Measurements from ENCODE around the gene AP2A2. TPM values are rescaled to one million over a fixed set of nuclear protein-coding genes. Genes with fewer than 3 reads are reported as not detected.

Gene AP2A2
- total RNA-seq, 4 donors from 2014 or later, result 49.5 to 82.6 (median 72.2) TPM

DNA sequence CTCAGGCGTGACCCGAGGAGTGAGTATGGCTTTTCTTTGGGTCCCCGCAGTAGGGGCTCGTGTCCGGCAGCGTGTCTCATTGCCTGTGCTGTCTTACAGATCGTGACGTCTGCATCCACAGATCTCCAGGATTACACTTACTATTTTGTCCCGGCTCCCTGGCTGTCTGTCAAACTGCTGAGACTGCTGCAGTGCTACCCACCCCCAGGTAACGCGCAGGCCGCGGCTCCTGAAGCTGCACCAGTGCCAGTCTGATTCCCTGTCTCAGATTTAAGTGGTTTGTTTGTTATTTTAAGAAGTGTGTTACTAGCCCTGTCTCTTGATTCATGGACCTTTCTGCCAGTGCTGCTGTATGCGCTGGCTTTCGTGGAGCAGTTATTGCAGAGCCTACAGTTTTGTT is 58.9 kb downstream of the AP2A2 start:
- Histone ChIP-seq H3K4me1 (peaks cover 0 to 5% (median 0%) of the 10 kb centered on the region in 4 donors), H3K36me3 (peaks cover 70 to 97% (median 87%) of the 10 kb centered on the region in 4 donors), H3K27me3 (no peaks in the 10 kb centered on the region), H3K9me3 (no peaks in the 10 kb centered on the region), H3K27ac (replicated peaks in 1 of 4) (no peak overlapping the region), H3K4me3 (no peak overlapping the region)
- no peak for DNase-seq (ENCODE audit: extremely low spot score)
- WGBS, result 89% methylated on average over 12 of the region's 15 CpGs
- intact Hi-C loops (cut with DNase I), result no loop called here
- TF ChIP-seq, protein P1, sequence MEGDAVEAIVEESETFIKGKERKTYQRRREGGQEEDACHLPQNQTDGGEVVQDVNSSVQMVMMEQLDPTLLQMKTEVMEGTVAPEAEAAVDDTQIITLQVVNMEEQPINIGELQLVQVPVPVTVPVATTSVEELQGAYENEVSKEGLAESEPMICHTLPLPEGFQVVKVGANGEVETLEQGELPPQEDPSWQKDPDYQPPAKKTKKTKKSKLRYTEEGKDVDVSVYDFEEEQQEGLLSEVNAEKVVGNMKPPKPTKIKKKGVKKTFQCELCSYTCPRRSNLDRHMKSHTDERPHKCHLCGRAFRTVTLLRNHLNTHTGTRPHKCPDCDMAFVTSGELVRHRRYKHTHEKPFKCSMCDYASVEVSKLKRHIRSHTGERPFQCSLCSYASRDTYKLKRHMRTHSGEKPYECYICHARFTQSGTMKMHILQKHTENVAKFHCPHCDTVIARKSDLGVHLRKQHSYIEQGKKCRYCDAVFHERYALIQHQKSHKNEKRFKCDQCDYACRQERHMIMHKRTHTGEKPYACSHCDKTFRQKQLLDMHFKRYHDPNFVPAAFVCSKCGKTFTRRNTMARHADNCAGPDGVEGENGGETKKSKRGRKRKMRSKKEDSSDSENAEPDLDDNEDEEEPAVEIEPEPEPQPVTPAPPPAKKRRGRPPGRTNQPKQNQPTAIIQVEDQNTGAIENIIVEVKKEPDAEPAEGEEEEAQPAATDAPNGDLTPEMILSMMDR (IDR thresholded peaks at IDR 0.05), result no peak
- no peak for TF ChIP-seq POLR2A (IDR thresholded peaks at IDR 0.05; ENCODE audit: low read depth)
- TF ChIP-seq POLR2AphosphoS5 (IDR thresholded peaks at IDR 0.05), result no peak
- TF ChIP-seq EP300 (IDR thresholded peaks at IDR 0.05), result no peak

DNA sequence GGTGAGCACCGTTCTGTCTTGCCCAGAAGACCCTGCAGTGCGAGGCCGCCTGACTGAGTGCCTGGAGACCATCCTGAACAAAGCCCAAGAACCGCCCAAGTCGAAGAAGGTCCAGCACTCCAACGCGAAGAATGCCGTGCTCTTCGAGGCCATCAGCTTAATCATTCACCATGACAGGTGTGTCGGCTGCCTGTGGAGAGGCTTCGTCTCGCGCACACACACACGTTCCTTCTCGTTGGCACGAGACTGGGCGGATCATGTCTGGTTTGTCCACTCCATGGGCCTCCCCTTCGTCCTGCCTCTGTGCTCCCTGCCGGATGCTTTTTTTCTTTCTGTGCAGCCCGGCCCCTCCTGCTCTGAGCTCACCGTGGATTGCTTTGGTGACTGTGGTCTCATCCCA is 59.7 kb downstream of the AP2A2 start:
- intact Hi-C loops (cut with DNase I), result no loop called here
- H3K27ac ChIP-seq (replicated peaks in 1 of 4), result no peak overlapping the region
- no peaks in the 10 kb centered on the region for H3K9me3 ChIP-seq
- 75% methylated on average over 5 of the region's 21 CpGs for WGBS
- TF ChIP-seq EP300 (IDR thresholded peaks at IDR 0.05), result no peak
- no peak for DNase-seq (ENCODE audit: extremely low spot score)
- peaks cover 0 to 5% (median 0%) of the 10 kb centered on the region in 4 donors for H3K4me1 ChIP-seq
- H3K4me3 ChIP-seq, result no peak overlapping the region
- peaks cover 77 to 100% (median 95%) of the 10 kb centered on the region in 4 donors for H3K36me3 ChIP-seq
- H3K27me3 ChIP-seq, result no peaks in the 10 kb centered on the region

DNA sequence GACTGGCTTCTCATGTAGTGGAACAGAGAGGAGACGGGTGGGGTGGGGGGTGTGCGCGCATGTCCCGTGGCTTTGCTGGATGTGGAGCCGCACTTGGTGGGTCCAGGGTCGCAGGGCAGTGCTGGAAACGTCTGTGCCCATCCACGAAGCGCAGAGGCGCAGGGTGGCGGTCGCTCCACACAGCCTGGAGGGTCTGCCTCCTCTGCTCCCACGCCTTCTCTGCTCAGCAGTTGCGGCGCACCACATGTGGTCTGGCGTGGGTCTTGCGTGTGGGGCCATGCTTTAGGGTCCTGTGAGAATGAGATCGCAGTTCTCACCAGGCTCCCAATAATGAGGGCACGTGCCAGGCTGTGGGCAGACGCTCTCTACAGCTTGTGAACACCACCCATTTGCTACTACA is 60.2 kb downstream of the AP2A2 start:
- no peak for DNase-seq (ENCODE audit: extremely low spot score)
- intact Hi-C loops (cut with DNase I), result no loop called here
- peaks cover 77 to 100% (median 94%) of the 10 kb centered on the region in 4 donors for H3K36me3 ChIP-seq
- WGBS, result 96% methylated on average over 20 of the region's 20 CpGs
- H3K4me3 ChIP-seq, result no peak overlapping the region
- H3K9me3 ChIP-seq, result no peaks in the 10 kb centered on the region
- TF ChIP-seq POLR2AphosphoS5 (IDR thresholded peaks at IDR 0.05) (no peak), EP300 (IDR thresholded peaks at IDR 0.05) (no peak), POLR2A (IDR thresholded peaks at IDR 0.05; ENCODE audit: low read depth) (no peak)
- TF ChIP-seq, protein P1 (IDR thresholded peaks at IDR 0.05), result no peak
- H3K27me3 ChIP-seq, result no peaks in the 10 kb centered on the region
- H3K4me1 ChIP-seq, result peaks cover 0 to under 1% (median 0%) of the 10 kb centered on the region in 4 donors
- no peak overlapping the region for H3K27ac ChIP-seq (replicated peaks in 1 of 4)

DNA sequence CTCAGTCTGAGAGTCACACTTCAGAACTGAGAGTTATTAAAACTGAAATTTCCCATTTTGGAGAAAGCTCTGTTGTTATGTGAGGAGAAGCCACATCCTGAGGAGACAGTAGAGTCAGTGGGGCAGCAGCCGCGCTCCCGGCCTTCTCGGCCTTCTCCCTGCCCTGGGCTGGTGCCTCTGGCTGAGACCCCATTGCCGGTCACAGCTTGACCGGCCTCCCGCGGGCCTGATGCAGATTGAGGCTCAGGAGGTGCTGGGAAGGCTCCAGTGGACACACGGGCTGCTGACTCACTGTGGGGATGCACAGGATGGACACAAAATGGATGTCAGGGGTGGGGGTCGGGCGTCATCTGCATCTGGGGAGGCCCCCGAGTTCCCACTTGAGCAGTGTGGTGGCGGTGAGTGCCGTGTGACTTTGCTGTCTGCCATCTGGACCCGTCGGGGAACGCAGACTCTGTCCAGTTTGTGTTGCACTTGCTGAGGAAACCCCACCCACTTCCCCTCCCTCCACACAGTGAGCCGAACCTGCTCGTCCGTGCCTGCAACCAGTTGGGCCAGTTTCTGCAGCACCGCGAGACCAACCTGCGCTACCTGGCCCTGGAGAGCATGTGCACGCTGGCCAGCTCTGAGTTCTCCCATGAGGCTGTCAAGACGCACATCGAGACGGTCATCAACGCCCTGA is 60.7 kb downstream of the AP2A2 start:
- no peaks in the 10 kb centered on the region for H3K9me3 ChIP-seq
- TF ChIP-seq, protein P1 (IDR thresholded peaks at IDR 0.05), result no peak
- TF ChIP-seq POLR2A (IDR thresholded peaks at IDR 0.05; ENCODE audit: low read depth), result no peak
- WGBS, result 90% methylated on average over 23 of the region's 28 CpGs

DNA sequence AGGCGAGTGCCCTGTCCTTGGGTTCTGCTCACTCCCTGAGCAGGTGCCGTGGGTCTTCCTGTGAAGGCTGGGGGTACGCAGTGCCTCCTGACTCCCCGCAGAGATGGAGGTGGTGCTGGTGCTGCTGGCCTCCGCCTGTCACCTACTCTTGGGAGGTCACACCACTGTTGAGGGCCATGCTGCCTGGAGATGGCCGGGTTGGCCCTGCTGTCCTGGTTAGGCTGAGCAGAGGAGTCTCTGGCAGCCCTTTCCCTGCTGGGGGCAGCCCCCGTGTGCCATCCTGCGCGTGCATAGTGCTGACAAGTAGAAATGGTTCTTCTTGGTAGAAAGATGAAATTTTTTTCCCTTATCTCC is 61.3 kb downstream of the AP2A2 start:
- peaks cover 72 to 100% (median 93%) of the 10 kb centered on the region in 4 donors for H3K36me3 ChIP-seq
- H3K4me1 ChIP-seq, result peaks cover 0 to 5% (median 0%) of the 10 kb centered on the region in 4 donors
- DNase-seq (ENCODE audit: extremely low spot score), result no peak
- no peaks in the 10 kb centered on the region for H3K9me3 ChIP-seq
- no peak overlapping the region for H3K4me3 ChIP-seq
- H3K27me3 ChIP-seq, result no peaks in the 10 kb centered on the region
- H3K27ac ChIP-seq (replicated peaks in 1 of 4), result no peak overlapping the region
- WGBS, result 97% methylated on average over 7 of the region's 9 CpGs
- no peak for TF ChIP-seq POLR2AphosphoS5 (IDR thresholded peaks at IDR 0.05)
- intact Hi-C loops (cut with DNase I), result no loop called here

More for the DNA sequence above, 60.7 kb downstream of the AP2A2 start:
- no peak for DNase-seq (ENCODE audit: extremely low spot score)
- Histone ChIP-seq H3K4me1 (peaks cover 0 to 5% (median 0%) of the 10 kb centered on the region in 4 donors), H3K27me3 (no peaks in the 10 kb centered on the region), H3K4me3 (no peak overlapping the region), H3K36me3 (peaks cover 73 to 100% (median 94%) of the 10 kb centered on the region in 4 donors), H3K27ac (replicated peaks in 1 of 4) (no peak overlapping the region)
- intact Hi-C loops (cut with DNase I), result no loop called here

DNA sequence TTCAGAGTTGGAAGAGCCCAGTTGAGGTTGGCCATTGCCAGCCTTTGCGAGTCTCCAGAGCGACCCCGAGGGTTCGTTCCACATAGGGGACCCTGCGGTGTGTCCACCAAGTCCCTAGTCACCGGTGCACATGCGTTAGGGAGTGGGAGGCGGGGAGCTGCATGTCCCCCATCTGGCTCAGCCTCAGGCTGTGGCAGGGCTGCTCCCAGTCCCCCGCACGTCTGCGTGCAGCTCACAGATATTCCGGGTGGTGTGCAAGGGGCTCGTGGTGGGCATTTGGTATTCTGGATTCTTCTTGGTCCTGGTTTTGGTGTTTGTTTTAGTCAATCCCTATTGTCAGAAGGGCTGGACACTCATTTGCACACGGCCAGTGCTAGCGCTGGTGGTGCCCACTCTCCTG is 62.0 kb downstream of the AP2A2 start:
- intact Hi-C loops (cut with DNase I), result no loop called here
- Histone ChIP-seq H3K4me3 (no peak overlapping the region), H3K27me3 (no peaks in the 10 kb centered on the region), H3K9me3 (no peaks in the 10 kb centered on the region), H3K27ac (replicated peaks in 1 of 4) (no peak overlapping the region), H3K36me3 (peaks cover 77 to 100% (median 94%) of the 10 kb centered on the region in 4 donors), H3K4me1 (peaks cover 0 to 5% (median 0%) of the 10 kb centered on the region in 4 donors)
- no peak for TF ChIP-seq POLR2A (IDR thresholded peaks at IDR 0.05; ENCODE audit: low read depth)
- TF ChIP-seq, protein P1 (IDR thresholded peaks at IDR 0.05), result no peak
- TF ChIP-seq POLR2AphosphoS5 (IDR thresholded peaks at IDR 0.05), result no peak
- TF ChIP-seq EP300 (IDR thresholded peaks at IDR 0.05), result no peak
- WGBS, result 93% methylated on average over 13 of the region's 15 CpGs
- no peak for DNase-seq (ENCODE audit: extremely low spot score)
